Osteocyte (in vitro differentiated cells): ENCODE measurements around the gene GTPBP1. TPM values are rescaled to one million over a fixed set of nuclear protein-coding genes. Genes with fewer than 3 reads are reported as not detected.
A peak's percentile ranks its signal among the peaks of the same experiment; 100 is the strongest.

Experiments
- DNase-seq: peaks from one replicate; pipeline ENCODE4 v3.0.0; 2021; ENCODE audit warnings: mixed read lengths; ENCODE audit not compliant: unreplicated experiment; ENCODE audit errors: extremely low spot score
- H3K27ac Mint-ChIP-seq: one replicate; pipeline ENCODE4 v1.8.0; 2021; ENCODE audit warnings: mild to moderate bottlenecking, mixed read lengths; ENCODE audit not compliant: unreplicated experiment
- H3K27me3 Mint-ChIP-seq: one replicate; pipeline ENCODE4 v1.8.0; 2021; ENCODE audit warnings: mixed read lengths; ENCODE audit not compliant: unreplicated experiment
- H3K36me3 Mint-ChIP-seq: one replicate; pipeline ENCODE4 v1.8.0; 2021; ENCODE audit warnings: mixed read lengths; ENCODE audit not compliant: unreplicated experiment
- H3K4me1 Mint-ChIP-seq: one replicate; pipeline ENCODE4 v1.8.0; 2021; ENCODE audit warnings: mixed read lengths; ENCODE audit not compliant: unreplicated experiment
- H3K4me3 Mint-ChIP-seq: one replicate; pipeline ENCODE4 v1.8.0; 2021; ENCODE audit warnings: mild to moderate bottlenecking, moderate library complexity, mixed read lengths; ENCODE audit not compliant: unreplicated experiment
- H3K9me3 Mint-ChIP-seq: one replicate; pipeline ENCODE4 v1.8.0; 2021; ENCODE audit warnings: mixed read lengths; ENCODE audit not compliant: unreplicated experiment
- total RNA-seq: library from RNA; stranded (reverse); gene quantifications from 2 replicates; pipeline ENCODE4 v1.2.1, GENCODE V29; 2021
- TF ChIP-seq, protein P1 (sequence below): fragments of 200-600 bp; sonication (generic); IDR thresholded peaks from 2 replicates; pipeline ENCODE4 v1.5.0; 2021; ENCODE audit warnings: antibody characterized with exemption, mild to moderate bottlenecking, moderate library complexity

GTPBP1 gene
- total RNA-seq, 1 donor from 2014 or later: 68.8 TPM

DNA sequence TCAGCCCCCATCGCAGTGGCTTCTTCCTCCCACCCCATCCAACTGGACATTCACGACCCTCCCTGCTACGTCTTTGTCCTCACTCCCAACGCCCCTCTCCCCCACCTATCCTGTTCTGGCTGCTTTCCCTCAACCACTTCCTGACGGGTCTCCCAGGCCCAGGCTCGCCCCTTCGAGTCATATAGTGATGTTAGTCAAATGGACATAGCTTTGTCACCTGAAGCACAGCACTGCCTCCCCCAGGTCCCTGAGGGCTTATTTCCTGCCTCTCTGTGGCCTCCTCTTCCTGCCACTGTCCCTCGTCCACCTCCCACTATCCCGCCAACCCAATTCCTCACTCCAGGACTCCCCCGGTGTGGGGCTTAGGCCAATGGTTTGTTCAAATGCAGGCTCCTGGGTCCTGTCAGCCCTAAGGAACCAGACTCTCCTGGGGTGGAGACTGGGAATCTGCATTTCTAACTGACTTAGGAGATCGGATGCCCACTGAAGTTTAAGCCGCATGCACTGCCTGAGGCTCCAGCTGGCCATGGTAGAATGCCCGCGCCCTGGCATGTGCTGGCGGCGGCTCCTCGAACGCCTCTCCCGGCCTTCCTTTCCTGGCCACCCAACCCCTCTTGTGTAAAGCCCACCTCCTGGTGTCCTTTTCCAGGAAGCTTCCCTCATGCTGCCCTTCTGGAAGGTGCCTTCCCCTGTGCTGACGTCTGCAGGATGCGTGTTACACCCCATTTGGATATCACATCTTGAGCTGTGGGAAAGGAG lies 31.7 kb downstream of the GTPBP1 start:
- H3K27ac Mint-ChIP-seq: peak overlapping the region; percentile 48
- TF ChIP-seq, protein P1, sequence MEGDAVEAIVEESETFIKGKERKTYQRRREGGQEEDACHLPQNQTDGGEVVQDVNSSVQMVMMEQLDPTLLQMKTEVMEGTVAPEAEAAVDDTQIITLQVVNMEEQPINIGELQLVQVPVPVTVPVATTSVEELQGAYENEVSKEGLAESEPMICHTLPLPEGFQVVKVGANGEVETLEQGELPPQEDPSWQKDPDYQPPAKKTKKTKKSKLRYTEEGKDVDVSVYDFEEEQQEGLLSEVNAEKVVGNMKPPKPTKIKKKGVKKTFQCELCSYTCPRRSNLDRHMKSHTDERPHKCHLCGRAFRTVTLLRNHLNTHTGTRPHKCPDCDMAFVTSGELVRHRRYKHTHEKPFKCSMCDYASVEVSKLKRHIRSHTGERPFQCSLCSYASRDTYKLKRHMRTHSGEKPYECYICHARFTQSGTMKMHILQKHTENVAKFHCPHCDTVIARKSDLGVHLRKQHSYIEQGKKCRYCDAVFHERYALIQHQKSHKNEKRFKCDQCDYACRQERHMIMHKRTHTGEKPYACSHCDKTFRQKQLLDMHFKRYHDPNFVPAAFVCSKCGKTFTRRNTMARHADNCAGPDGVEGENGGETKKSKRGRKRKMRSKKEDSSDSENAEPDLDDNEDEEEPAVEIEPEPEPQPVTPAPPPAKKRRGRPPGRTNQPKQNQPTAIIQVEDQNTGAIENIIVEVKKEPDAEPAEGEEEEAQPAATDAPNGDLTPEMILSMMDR: no peak
- H3K27me3 Mint-ChIP-seq: no peaks in the 10 kb centered on the region
- H3K4me1 Mint-ChIP-seq: peaks cover 13% of the 10 kb centered on the region
- no peak for DNase-seq
- no peak overlapping the region for H3K4me3 Mint-ChIP-seq
- H3K36me3 Mint-ChIP-seq: peaks cover 42% of the 10 kb centered on the region
- no peaks in the 10 kb centered on the region for H3K9me3 Mint-ChIP-seq

DNA sequence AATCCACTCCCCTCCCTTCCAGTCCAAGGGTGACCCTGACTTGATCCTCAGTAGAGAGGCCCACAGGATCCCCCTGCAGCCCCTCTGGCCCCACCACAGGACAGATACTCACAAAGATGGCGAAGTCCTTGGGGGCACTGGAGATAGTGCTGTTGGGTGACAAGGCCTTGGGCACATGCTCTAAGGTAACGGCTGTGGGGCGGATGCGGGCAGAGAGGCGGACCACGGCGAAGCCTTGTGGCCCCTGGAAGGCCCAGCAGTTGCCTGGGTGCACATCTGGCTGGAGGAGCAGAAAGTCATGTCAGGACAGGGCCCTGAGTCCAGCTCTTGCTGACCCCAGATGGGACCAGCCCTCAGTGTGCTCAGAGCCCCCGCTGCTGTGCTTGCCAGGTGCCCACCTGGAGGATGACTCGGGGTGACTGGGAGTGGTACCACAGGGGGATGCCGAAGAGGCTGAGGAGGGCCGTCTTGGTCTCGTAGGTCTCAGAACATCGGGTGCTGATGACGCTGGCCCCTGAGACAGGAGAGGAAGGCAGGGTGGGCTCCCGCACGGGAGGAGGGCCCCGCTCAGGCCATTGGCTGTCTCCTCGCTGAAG lies 32.8 kb downstream of the GTPBP1 start:
- no peak for DNase-seq

DNA sequence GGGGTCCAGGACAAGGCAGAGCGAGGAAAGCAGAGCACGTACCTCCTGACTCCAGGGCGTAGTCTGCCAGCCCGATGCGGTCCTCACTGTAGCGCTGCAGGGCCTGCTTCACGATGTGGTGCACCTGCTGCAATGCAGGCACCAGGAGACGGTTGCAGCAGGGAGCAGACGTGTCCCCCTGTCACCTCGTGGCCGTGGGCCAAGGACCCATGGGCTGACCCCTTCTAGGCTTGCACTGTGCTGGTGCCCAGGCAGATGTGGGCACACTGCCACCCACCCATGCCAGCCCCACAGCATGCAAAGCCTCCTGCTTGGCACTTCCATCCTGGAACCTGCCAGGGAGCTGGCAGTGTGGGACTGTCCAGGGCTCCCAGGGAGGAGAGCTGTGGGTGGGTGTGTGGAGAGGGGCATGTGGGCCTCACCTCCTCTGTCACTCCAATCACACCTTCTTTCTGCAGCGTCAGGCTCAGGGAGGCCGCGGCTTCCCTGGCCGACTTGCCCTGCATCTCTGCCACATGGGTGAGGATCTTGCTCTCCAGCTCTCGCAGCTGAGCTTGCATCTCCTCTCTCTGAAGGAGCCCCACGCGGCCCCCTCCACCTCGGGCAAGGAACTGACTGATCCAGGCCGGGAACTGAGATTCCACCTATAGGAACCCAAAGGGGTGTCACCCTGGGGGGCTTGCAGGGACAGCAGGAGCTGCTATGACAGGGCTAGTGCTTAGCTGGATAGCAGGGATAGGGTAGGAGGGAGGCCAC lies 33.7 kb downstream of the GTPBP1 start:
- no peak overlapping the region for H3K4me3 Mint-ChIP-seq
- no peak overlapping the region for H3K27ac Mint-ChIP-seq
- TF ChIP-seq, protein P1: no peak
- H3K27me3 Mint-ChIP-seq: no peaks in the 10 kb centered on the region
- no peak for DNase-seq
- H3K36me3 Mint-ChIP-seq: peaks cover 46% of the 10 kb centered on the region
- no peaks in the 10 kb centered on the region for H3K4me1 Mint-ChIP-seq
- H3K9me3 Mint-ChIP-seq: no peaks in the 10 kb centered on the region

More for the DNA sequence above, 32.8 kb downstream of the GTPBP1 start:
- Mint-ChIP-seq H3K36me3 (peaks cover 44% of the 10 kb centered on the region), H3K27ac (no peak overlapping the region), H3K4me3 (no peak overlapping the region), H3K27me3 (no peaks in the 10 kb centered on the region), H3K9me3 (no peaks in the 10 kb centered on the region), H3K4me1 (peaks cover 2% of the 10 kb centered on the region)
- TF ChIP-seq, protein P1: no peak

DNA sequence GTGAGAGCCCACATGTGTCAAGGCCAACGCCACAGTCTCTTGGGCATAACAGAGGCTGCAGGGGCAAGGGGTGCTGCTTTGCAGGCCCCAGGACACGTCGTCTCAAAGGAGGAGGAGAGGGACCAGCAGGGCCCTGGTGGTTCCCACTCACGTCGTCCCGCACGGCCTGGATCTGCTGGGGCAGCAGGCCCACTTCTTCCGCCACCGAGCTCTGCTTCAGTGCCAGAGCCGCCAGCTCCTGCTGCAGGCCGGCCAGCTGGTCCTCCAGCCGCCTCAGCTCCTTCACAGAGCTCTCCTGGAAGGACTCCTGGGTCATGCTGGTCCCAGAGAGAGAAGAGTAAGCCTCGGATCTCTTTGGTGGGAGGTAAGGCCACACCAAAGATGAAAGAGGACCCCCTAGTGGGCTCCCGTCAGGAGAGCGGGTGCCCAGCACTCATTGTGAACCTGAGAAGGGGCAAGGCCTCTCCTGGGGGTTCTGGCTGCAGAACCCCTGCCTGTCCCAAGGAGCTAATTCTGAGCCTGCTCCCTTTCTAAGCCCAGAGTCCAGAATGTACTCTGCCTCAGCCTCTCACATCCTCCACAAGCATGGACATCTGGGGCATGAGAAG lies 34.5 kb downstream of the GTPBP1 start:
- Mint-ChIP-seq H3K4me1 (no peaks in the 10 kb centered on the region), H3K9me3 (no peaks in the 10 kb centered on the region), H3K27ac (no peak overlapping the region), H3K27me3 (no peaks in the 10 kb centered on the region), H3K36me3 (peaks cover 48% of the 10 kb centered on the region), H3K4me3 (no peak overlapping the region)
- no peak for DNase-seq
- TF ChIP-seq, protein P1: no peak
